ENCODE data around the gene PLEKHG7.

PLEKHG7 gene

GRCh38 chr12:92717202-92717601, 14.4 kb downstream of the PLEKHG7 start:
- H3K27me3 ChIP-seq: no peaks in the 10 kb centered on the region
- TF ChIP-seq, protein P1, sequence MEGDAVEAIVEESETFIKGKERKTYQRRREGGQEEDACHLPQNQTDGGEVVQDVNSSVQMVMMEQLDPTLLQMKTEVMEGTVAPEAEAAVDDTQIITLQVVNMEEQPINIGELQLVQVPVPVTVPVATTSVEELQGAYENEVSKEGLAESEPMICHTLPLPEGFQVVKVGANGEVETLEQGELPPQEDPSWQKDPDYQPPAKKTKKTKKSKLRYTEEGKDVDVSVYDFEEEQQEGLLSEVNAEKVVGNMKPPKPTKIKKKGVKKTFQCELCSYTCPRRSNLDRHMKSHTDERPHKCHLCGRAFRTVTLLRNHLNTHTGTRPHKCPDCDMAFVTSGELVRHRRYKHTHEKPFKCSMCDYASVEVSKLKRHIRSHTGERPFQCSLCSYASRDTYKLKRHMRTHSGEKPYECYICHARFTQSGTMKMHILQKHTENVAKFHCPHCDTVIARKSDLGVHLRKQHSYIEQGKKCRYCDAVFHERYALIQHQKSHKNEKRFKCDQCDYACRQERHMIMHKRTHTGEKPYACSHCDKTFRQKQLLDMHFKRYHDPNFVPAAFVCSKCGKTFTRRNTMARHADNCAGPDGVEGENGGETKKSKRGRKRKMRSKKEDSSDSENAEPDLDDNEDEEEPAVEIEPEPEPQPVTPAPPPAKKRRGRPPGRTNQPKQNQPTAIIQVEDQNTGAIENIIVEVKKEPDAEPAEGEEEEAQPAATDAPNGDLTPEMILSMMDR (IDR thresholded peaks at IDR 0.05; ENCODE audit: low read depth, low read length): peak; percentile 48
- H3K4me3 ChIP-seq (ENCODE audit: low read depth, low read length): no peak overlapping the region
- DNase-seq: no peak
- no peaks in the 10 kb centered on the region; the same call in 1 of the 2 replicates for H3K9me3 ChIP-seq
- H3K4me1 ChIP-seq: no peaks in the 10 kb centered on the region
- no peaks in the 10 kb centered on the region for H3K36me3 ChIP-seq

- Histone ChIP-seq H3K4me3 (ENCODE audit: low read depth, low read length) (no peak overlapping the region), H3K4me1 (no peaks in the 10 kb centered on the region), H3K9me3 (no peaks in the 10 kb centered on the region; the same call in 1 of the 2 replicates), H3K36me3 (no peaks in the 10 kb centered on the region), H3K27me3 (no peaks in the 10 kb centered on the region)
- TF ChIP-seq, protein P1 (IDR thresholded peaks at IDR 0.05; ENCODE audit: low read depth, low read length): no peak
- no peak for DNase-seq
Measured at GRCh38 chr12:92718483-92718990, 15.7 kb downstream of the PLEKHG7 start.

- Histone ChIP-seq H3K36me3 (no peaks in the 10 kb centered on the region), H3K9me3 (no peaks in the 10 kb centered on the region; the same call in 1 of the 2 replicates), H3K27me3 (no peaks in the 10 kb centered on the region), H3K4me3 (ENCODE audit: low read depth, low read length) (no peak overlapping the region), H3K4me1 (no peaks in the 10 kb centered on the region)
- no peak for DNase-seq
- TF ChIP-seq, protein P1 (IDR thresholded peaks at IDR 0.05; ENCODE audit: low read depth, low read length): no peak
Measured at GRCh38 chr12:92719674-92720073, 16.9 kb downstream of the PLEKHG7 start.

- Histone ChIP-seq H3K36me3 (no peaks in the 10 kb centered on the region), H3K4me3 (ENCODE audit: low read depth, low read length) (no peak overlapping the region), H3K27me3 (no peaks in the 10 kb centered on the region), H3K9me3 (no peaks in the 10 kb centered on the region; the same call in 1 of the 2 replicates), H3K4me1 (no peaks in the 10 kb centered on the region)
- TF ChIP-seq, protein P1 (IDR thresholded peaks at IDR 0.05; ENCODE audit: low read depth, low read length): no peak
- DNase-seq: no peak
Measured at GRCh38 chr12:92721130-92721529, 18.3 kb downstream of the PLEKHG7 start.

- TF ChIP-seq, protein P1 (IDR thresholded peaks at IDR 0.05; ENCODE audit: low read depth, low read length): no peak
- no peaks in the 10 kb centered on the region for H3K36me3 ChIP-seq
Measured at GRCh38 chr12:92721656-92722055, 18.9 kb downstream of the PLEKHG7 start.

DNA sequence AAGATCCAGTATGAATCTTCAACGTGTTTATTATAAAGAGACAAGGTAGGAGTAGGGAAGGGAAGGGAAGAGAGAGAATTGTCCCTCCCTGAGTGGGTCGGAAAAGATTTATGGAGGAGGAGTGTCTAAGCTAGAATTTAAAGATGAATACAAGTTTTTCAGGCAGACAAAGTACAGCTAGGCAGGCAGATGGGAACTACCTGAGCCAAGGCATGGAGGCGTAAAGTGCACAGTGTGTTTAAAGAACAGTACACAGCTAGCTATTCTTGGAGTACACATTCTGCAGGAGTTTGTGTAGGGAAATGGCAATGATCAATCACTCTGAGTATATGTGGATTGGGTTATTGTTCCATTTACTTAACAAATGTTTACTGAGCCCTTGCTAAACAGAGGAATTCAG, 20.1 kb downstream of the PLEKHG7 start:
- no peaks in the 10 kb centered on the region for H3K27me3 ChIP-seq
- H3K36me3 ChIP-seq: no peaks in the 10 kb centered on the region
- TF ChIP-seq, protein P1 (IDR thresholded peaks at IDR 0.05; ENCODE audit: low read depth, low read length): no peak
- H3K4me3 ChIP-seq (ENCODE audit: low read depth, low read length): no peak overlapping the region
- H3K9me3 ChIP-seq: no peaks in the 10 kb centered on the region; the same call in 1 of the 2 replicates
- DNase-seq: no peak
- no peaks in the 10 kb centered on the region for H3K4me1 ChIP-seq

More at GRCh38 chr12:92721656-92722055, 18.9 kb downstream of the PLEKHG7 start:
- Histone ChIP-seq H3K9me3 (no peaks in the 10 kb centered on the region; the same call in 1 of the 2 replicates), H3K4me1 (no peaks in the 10 kb centered on the region), H3K4me3 (ENCODE audit: low read depth, low read length) (no peak overlapping the region), H3K27me3 (no peaks in the 10 kb centered on the region)
- DNase-seq: no peak

Measured in BE2C (cell line).